Common myeloid progenitor, CD34-positive (primary cell): ENCODE data around the gene TSPAN32.
"Not testable (repeated sequence)": the region's sequence is repeated elsewhere in the genome, so short reads cannot be mapped to it uniquely, and the experiment has no call there.

Experiments
- CTCF ChIA-PET: fragments of 350-600 bp; sonication (Branson Sonifier 250); formaldehyde crosslinking; loops from one replicate; lab custom pipeline; 2021; ENCODE audit warnings: antibody characterized with exemption; lab: Charles Lee
- POLR2A ChIA-PET: fragments of 350-600 bp; sonication (Branson Sonifier 250); formaldehyde crosslinking; loops from one replicate; lab custom pipeline; 2021; ENCODE audit warnings: antibody characterized with exemption; lab: Charles Lee
- DNase-seq, 3 donors: peaks; one replicate each; pipeline versions ENCODE4 v3.0.0 to v3.0.0-alpha.2; 2013
- H3K27ac ChIP-seq, 2 experiments: 1 replicate in 1 of 2; 2 replicates in 1 of 2; pipeline ENCODE4 v1.7.0; 2013; ENCODE audit warnings: inconsistent platforms in 2 of 2, low read length in 2 of 2, mild to moderate bottlenecking in 2 of 2, low read depth in 1 of 2, moderate library complexity in 1 of 2; ENCODE audit not compliant: severe bottlenecking in 2 of 2, insufficient read depth in 1 of 2, poor library complexity in 1 of 2
- H3K27me3 ChIP-seq, 5 experiments: replicated peaks in 2 of 5; 1 replicate in 3 of 5; 2 replicates in 2 of 5; pipeline versions ENCODE4 v1.6.1 to v1.7.0; 2013; ENCODE audit warnings: low read length in 4 of 5, mild to moderate bottlenecking in 2 of 5, moderate library complexity in 2 of 5, inconsistent platforms in 1 of 5; ENCODE audit not compliant: insufficient read depth in 5 of 5, control insufficient read depth in 4 of 5
- H3K36me3 ChIP-seq, 4 experiments: 1 replicate in 2 of 4; 2 replicates in 2 of 4; pipeline versions ENCODE4 v1.6.1 to v1.7.0; 2013; ENCODE audit warnings: low read length in 3 of 4, control low read depth in 1 of 4, mild to moderate bottlenecking in 1 of 4; ENCODE audit not compliant: control insufficient read depth in 4 of 4, insufficient read depth in 4 of 4
- H3K4me1 ChIP-seq, 4 experiments: 1 replicate in 3 of 4; 2 replicates in 1 of 4; pipeline versions ENCODE4 v1.6.1 to v1.7.1; 2013; ENCODE audit warnings: low read length in 3 of 4, mild to moderate bottlenecking in 3 of 4, control low read depth in 1 of 4, inconsistent platforms in 1 of 4, moderate library complexity in 1 of 4; ENCODE audit not compliant: control insufficient read depth in 4 of 4, insufficient read depth in 4 of 4; ENCODE audit errors: control extremely low read depth in 1 of 4
- H3K4me3 ChIP-seq, 7 experiments: 1 replicate in 4 of 7; 2 replicates in 3 of 7; pipeline versions ENCODE4 v1.5.1 to v1.7.0; 2013; ENCODE audit warnings: mild to moderate bottlenecking in 7 of 7, low read length in 6 of 7, moderate library complexity in 6 of 7, inconsistent platforms in 2 of 7, low read depth in 2 of 7, control low read depth in 1 of 7; ENCODE audit not compliant: insufficient read depth in 4 of 7, control insufficient read depth in 1 of 7; ENCODE audit errors: extremely low read depth in 1 of 7
- H3K9me3 ChIP-seq, 5 experiments: 1 replicate in 4 of 5; 2 replicates in 1 of 5; pipeline versions ENCODE4 v1.6.1 to v1.7.1; 2013; ENCODE audit warnings: low read length in 4 of 5, mild to moderate bottlenecking in 2 of 5, inconsistent platforms in 1 of 5, low read depth in 1 of 5, moderate library complexity in 1 of 5; ENCODE audit not compliant: control insufficient read depth in 4 of 5, insufficient read depth in 2 of 5; ENCODE audit errors: control extremely low read depth in 1 of 5
- WGBS: methylation state at CpG from one replicate; pipeline ENCODE4 v1.1.5; 2013; ENCODE audit not compliant: insufficient coverage; 5-methylcytosine and 5-hydroxymethylcytosine counted together

TSPAN32 gene

DNA sequence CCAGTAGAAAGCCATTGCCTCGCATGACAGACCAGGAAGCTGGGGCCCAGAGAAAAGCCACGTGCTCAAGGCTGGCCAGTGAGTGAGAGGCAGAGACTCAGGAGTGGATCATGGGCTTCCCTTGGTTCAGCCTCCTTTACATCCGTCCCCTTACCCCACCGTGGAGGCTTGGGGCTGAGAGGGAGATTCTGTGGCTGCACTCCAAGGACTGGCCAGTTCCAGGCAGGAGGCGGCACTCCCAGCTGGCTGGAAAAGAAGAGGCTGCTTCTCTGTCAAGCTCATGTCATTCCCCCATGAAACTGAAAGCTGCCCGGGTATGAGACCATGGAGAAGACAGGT, 24.8 kb upstream of the TSPAN32 start:
- no peak for DNase-seq
- Histone ChIP-seq H3K27ac (no peak overlapping the region), H3K9me3 (peaks cover 2 to 35% (median 13%) of the 10 kb centered on the region in 5 experiments), H3K4me3 (no peak overlapping the region), H3K4me1 (no peaks in the 10 kb centered on the region), H3K36me3 (no peaks in the 10 kb centered on the region), H3K27me3 (peaks cover 0 to 13% (median 6%) of the 10 kb centered on the region in 5 experiments)
- ChIA-PET POLR2A (no interaction called here), CTCF (interaction anchor here (0.9 to 1.0 kb wide), 2 partner anchors 28 to 77 kb away, joined by 3 to 4 read pairs; no protein-coding TSS in a partner anchor)
- WGBS, result 90% methylated on average over 5 of the region's 6 CpGs

- WGBS, result 97% methylated on average over 6 of the region's 6 CpGs
- DNase-seq, result no peak
- Histone ChIP-seq H3K9me3 (peaks cover 2 to 41% (median 13%) of the 10 kb centered on the region in 5 experiments), H3K4me1 (no peaks in the 10 kb centered on the region), H3K27me3 (peaks cover 0 to 2% (median 0%) of the 10 kb centered on the region in 5 experiments), H3K27ac (no peak overlapping the region), H3K36me3 (no peaks in the 10 kb centered on the region), H3K4me3 (no peak overlapping the region)
- CTCF ChIA-PET, result interaction anchor here (1.2 kb wide), 1 partner anchor 21 kb away, joined by 4 read pairs; no protein-coding TSS in a partner anchor
- POLR2A ChIA-PET, result no interaction called here
Observed at GRCh38 chr11:2277933-2278523, 23.8 kb upstream of the TSPAN32 start.

DNA sequence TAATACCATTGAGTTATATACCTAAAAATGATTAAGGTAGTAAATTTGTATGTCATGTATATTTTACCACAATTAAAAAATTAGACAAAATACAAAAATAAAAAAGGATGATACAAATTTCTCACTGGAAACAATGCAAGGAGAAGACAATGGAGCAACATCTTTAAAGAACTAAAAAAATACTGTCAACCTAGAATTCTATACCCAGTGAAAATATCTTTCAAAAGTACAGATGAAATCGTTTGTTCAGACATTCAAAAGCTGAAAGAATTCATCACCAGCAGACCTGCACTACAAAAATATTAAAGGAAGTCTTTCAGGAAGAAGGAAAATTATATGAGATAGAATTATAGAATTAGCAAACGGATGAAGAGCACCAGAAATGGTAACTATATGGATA, 21.6 kb upstream of the TSPAN32 start:
- DNase-seq, result peak in 1 of 3 donors; percentile 39
- Histone ChIP-seq H3K27ac (no peak overlapping the region), H3K36me3 (no peaks in the 10 kb centered on the region), H3K4me1 (no peaks in the 10 kb centered on the region), H3K9me3 (peaks cover 4 to 41% (median 13%) of the 10 kb centered on the region in 5 experiments), H3K27me3 (no peaks in the 10 kb centered on the region), H3K4me3 (no peak overlapping the region)
- ChIA-PET CTCF (interaction anchor here (0.7 kb wide), 1 partner anchor 12 kb away, joined by 3 read pairs; no protein-coding TSS in a partner anchor), POLR2A (interaction anchor here (0.7 kb wide), 1 partner anchor 604 kb away, joined by 7 read pairs; no protein-coding TSS in a partner anchor)
- WGBS, result no CpG with 5 or more reads among the region's 2 CpGs

GRCh38 chr11:2286350-2286749, 15.5 kb upstream of the TSPAN32 start:
- H3K27ac ChIP-seq, H3K27me3 ChIP-seq, H3K4me1 ChIP-seq, H3K4me3 ChIP-seq, DNase-seq, POLR2A ChIA-PET, H3K36me3 ChIP-seq: not testable (repeated sequence)
- 94% methylated on average over 9 of the region's 13 CpGs for WGBS
- CTCF ChIA-PET, result interaction anchor here (1.2 kb wide), 1 partner anchor 89 kb away, joined by 3 read pairs; no protein-coding TSS in a partner anchor
- peaks cover 0 to 15% (median 2%) of the 10 kb centered on the region in 5 experiments for H3K9me3 ChIP-seq

GRCh38 chr11:2287091-2287490, 14.7 kb upstream of the TSPAN32 start:
- H3K9me3 ChIP-seq, result peaks cover 0 to 9% (median 2%) of the 10 kb centered on the region in 5 experiments

GRCh38 chr11:2289350-2289749, 12.5 kb upstream of the TSPAN32 start:
- peaks cover 0 to 3% (median 0%) of the 10 kb centered on the region in 4 experiments for H3K36me3 ChIP-seq
- peaks cover 0 to 2% (median 0%) of the 10 kb centered on the region in 5 experiments for H3K27me3 ChIP-seq
- DNase-seq, result no peak
- peaks cover 0 to 3% (median 0%) of the 10 kb centered on the region in 5 experiments for H3K9me3 ChIP-seq
- ChIA-PET CTCF (interaction anchor here (1.0 to 1.6 kb wide), 3 partner anchors 10 to 95 kb away, joined by 3 to 5 read pairs (median 3); no protein-coding TSS in a partner anchor), POLR2A (interaction anchor here (0.6 kb wide), 1 partner anchor 40 kb away, joined by 3 read pairs; no protein-coding TSS in a partner anchor)
- peaks cover 0 to 22% (median 14%) of the 10 kb centered on the region in 4 experiments for H3K4me1 ChIP-seq
- no peak overlapping the region for H3K4me3 ChIP-seq
- no peak overlapping the region for H3K27ac ChIP-seq
- WGBS, result 100% methylated on average over 3 of the region's 6 CpGs

More at GRCh38 chr11:2287091-2287490, 14.7 kb upstream of the TSPAN32 start:
- peaks cover 0 to 8% (median 7%) of the 10 kb centered on the region in 4 experiments for H3K4me1 ChIP-seq
- peaks cover 0 to 3% (median 0%) of the 10 kb centered on the region in 4 experiments for H3K36me3 ChIP-seq
- H3K27me3 ChIP-seq, result peaks cover 0 to 2% (median 0%) of the 10 kb centered on the region in 5 experiments
- H3K4me3 ChIP-seq, result no peak overlapping the region
- peak in 2 of 3 donors; percentile 61 to 72 for DNase-seq
- no peak overlapping the region for H3K27ac ChIP-seq
- WGBS, result 52% methylated on average over 16 of the region's 16 CpGs
- POLR2A ChIA-PET, result no interaction called here
- CTCF ChIA-PET, result interaction anchor here (1.2 to 2.0 kb wide), 2 partner anchors 12 to 90 kb away, joined by 3 to 6 read pairs; no protein-coding TSS in a partner anchor

- Histone ChIP-seq H3K36me3 (peaks cover 0 to 3% (median 0%) of the 10 kb centered on the region in 4 experiments), H3K4me3 (no peak overlapping the region), H3K27me3 (peaks cover 0 to 2% (median 0%) of the 10 kb centered on the region in 5 experiments), H3K9me3 (peaks cover 0 to 3% (median 0%) of the 10 kb centered on the region in 5 experiments), H3K4me1 (peaks cover 0 to 25% (median 14%) of the 10 kb centered on the region in 4 experiments), H3K27ac (no peak overlapping the region)
- ChIA-PET POLR2A (no interaction called here), CTCF (interaction anchor here (1.0 to 1.6 kb wide), 4 partner anchors 9 to 96 kb away, joined by 3 to 5 read pairs (median 4); no protein-coding TSS in a partner anchor)
- no peak for DNase-seq
- WGBS, result 97% methylated on average over 10 of the region's 10 CpGs
Observed at GRCh38 chr11:2289859-2290258, 12.0 kb upstream of the TSPAN32 start.
